AG04449 (cell line): Measurements from ENCODE around the gene KRTAP5-10.
"Not testable (repeated sequence)": the region's sequence is repeated elsewhere in the genome, so short reads cannot be mapped to it uniquely, and the experiment has no call there.

ENCODE experiments used
- CTCF ChIA-PET: fragments of 350-600 bp; formaldehyde crosslinking; extraction: SDS; loops from one replicate; lab custom pipeline; 2021; ENCODE audit warnings: antibody characterized with exemption; lab: Yijun Ruan, JAX
- POLR2A ChIA-PET: fragments of 400-600, 350-600 bp; formaldehyde crosslinking; extraction: SDS; loops from one replicate; lab custom pipeline; 2020; ENCODE audit warnings: antibody characterized with exemption, inconsistent platforms; lab: Yijun Ruan, JAX
- DNase-seq: peaks from one replicate; pipeline ENCODE4 v3.0.0-alpha.2; 2010; ENCODE audit warnings: low read depth, low spot score
- H3K4me3 ChIP-seq: 2 replicates; pipeline ENCODE4 v1.5.1; 2011; ENCODE audit warnings: low read depth, mild to moderate bottlenecking, control low read depth, low read length
- CTCF ChIP-seq: IDR thresholded peaks from one replicate; pipeline ENCODE4 v1.5.1; 2011; ENCODE audit warnings: mild to moderate bottlenecking, moderate library complexity, low read length, control low read depth, inconsistent platforms; ENCODE audit not compliant: insufficient read depth; ENCODE audit errors: missing control alignments

The KRTAP5-10 gene

DNA sequence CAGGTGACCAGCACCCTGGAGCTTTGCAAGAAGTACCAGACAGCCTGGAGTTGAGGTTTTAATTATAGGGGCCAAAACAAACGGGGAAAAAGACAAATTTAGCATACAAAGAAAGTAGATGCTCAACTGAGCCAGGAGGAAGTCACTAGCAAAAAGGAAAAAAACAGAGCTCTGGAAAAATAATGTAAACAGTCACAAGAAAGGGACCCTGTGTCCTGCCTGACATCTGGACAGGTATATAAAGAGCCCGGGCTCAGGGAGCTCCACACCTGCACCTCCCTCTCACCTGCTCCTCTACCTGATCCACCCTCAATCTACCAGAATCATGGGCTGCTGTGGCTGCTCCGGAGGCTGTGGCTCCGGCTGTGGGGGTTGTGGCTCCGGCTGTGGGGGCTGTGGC lies at the start of gene KRTAP5-10:
KRTAP5-10 (plus strand) TSS at position 301 of the 400 bp plus-strand sequence; CDS start at position 326, 25 bp downstream.
- POLR2A ChIA-PET, result no interaction called here
- DNase-seq, result no peak
- CTCF ChIA-PET, result interaction anchor here (1.4 kb wide), 1 partner anchor 10 kb away, joined by 3 read pairs; no protein-coding TSS in a partner anchor
- no peak for TF ChIP-seq CTCF
- no peak within 1 kb of the TSS for H3K4me3 ChIP-seq

- TF ChIP-seq CTCF, result no peak
- CTCF ChIA-PET, result no interaction called here
- POLR2A ChIA-PET, result no interaction called here
- DNase-seq, result no peak
- H3K4me3 ChIP-seq, result no peak overlapping the region
These were observed 46.6 kb upstream of the KRTAP5-10 start for GRCh38 chr11:71518506-71519471.

DNA sequence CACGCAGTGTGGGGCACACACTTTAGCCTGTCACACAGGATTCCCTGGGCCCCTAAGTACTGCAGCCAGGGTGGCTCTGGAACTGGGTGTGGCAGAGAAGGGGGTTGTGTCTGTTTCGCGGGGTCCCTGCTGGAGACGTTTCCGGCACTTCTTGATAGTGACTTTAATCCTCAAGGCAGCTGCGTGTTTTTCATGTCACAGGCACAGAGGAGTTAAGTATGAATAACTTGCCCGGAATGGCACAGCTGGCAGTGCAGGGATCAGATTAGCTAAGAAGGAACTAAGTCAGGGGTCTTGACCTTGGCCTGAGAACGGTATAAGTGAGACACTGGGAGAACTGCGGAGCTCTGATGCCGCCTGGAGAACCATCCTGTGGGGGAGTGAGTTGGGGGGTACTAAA lies 45.8 kb upstream of the KRTAP5-10 start:
- CTCF ChIA-PET, result no interaction called here
- POLR2A ChIA-PET, result no interaction called here
- no peak for TF ChIP-seq CTCF
- no peak for DNase-seq
- H3K4me3 ChIP-seq, result no peak overlapping the region

- no peak for TF ChIP-seq CTCF
- no peak for DNase-seq
- CTCF ChIA-PET, result no interaction called here
- H3K4me3 ChIP-seq, result no peak overlapping the region
- POLR2A ChIA-PET, result no interaction called here
These were observed 40.0 kb upstream of the KRTAP5-10 start for GRCh38 chr11:71525188-71525937.

DNA sequence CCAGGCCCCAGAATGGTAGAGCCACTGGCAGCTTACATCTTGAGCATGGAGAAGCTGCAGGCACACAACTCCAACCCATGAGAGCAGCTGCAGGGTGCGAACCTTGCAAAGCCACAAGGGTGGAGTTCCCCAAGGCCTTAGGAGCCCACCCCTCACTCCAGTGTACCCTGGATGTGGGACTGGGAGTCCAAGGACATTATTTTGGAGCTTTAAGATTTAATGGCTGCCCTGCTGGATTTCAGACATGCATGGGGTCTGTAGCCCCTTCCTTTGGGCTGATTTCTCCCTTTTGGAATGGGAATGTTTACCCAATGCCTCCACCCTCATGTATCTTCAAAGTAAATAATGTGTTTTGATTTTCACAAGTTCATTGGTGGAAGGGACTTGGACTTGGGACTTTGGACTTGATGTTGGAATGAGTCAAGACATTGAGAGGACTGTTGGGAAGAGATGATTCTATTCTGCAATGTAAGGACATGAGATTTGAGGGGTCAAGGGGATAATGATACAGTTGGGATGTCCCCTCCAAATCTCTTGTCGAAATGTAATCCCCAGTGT lies 39.3 kb upstream of the KRTAP5-10 start:
- ChIA-PET POLR2A (no interaction called here), CTCF (no interaction called here)
- no peak for DNase-seq
- no peak overlapping the region for H3K4me3 ChIP-seq
- TF ChIP-seq CTCF, result no peak

- DNase-seq, POLR2A ChIA-PET, CTCF ChIA-PET, H3K4me3 ChIP-seq: not testable (repeated sequence)
These were observed 38.4 kb upstream of the KRTAP5-10 start, which contains the start of gene KRTAP5-7 for GRCh38 chr11:71526796-71527575. Gene KRTAP5-7 (plus strand): TSS chr11:71527267. CDS start chr11:71527301, 34 bp downstream.
